Caco-2 (cell line): ENCODE data around the gene NEK11. TPM values are rescaled to one million over a fixed set of nuclear protein-coding genes. Genes with fewer than 3 reads are reported as not detected.

Experiments
- BruUV-seq: library from RNA; stranded (reverse); fragments of 400-500 nt; replicated peaks from 2 replicates; lab custom pipeline; 2021; lab: Mats Ljungman, UMichigan
- CTCF ChIA-PET: fragments of 300-600 bp; sonication (Branson Sonifier 250); formaldehyde crosslinking; loops from one replicate; lab custom pipeline; 2022; ENCODE audit warnings: antibody characterized with exemption; lab: Charles Lee
- POLR2A ChIA-PET: fragments of 300-600 bp; sonication (Branson Sonifier 250); formaldehyde crosslinking; loops from one replicate; lab custom pipeline; 2022; ENCODE audit warnings: antibody characterized with exemption; lab: Charles Lee
- DNase-seq, 2 experiments: peaks; one replicate each; pipeline versions ENCODE4 v3.0.0 to v3.0.0-alpha.2; 2020 to 2022
- H3K27me3 ChIP-seq: replicated peaks from 2 replicates; pipeline ENCODE4 v1.6.0; 2011; ENCODE audit warnings: low read length; ENCODE audit not compliant: control insufficient read depth, insufficient read depth
- H3K36me3 ChIP-seq: 2 replicates; pipeline ENCODE4 v1.5.1; 2011; ENCODE audit warnings: low read length; ENCODE audit not compliant: control insufficient read depth, insufficient read depth
- H3K4me1 ChIP-seq: fragments of 250-450 bp; sonication (Bioruptor Pico); 2 replicates; pipeline ENCODE4 v1.5.1; 2020; ENCODE audit warnings: mild to moderate bottlenecking
- H3K4me3 ChIP-seq: 2 replicates; pipeline ENCODE4 v1.5.1; 2011; ENCODE audit warnings: low read depth, mild to moderate bottlenecking, control low read depth, low read length
- H3K9me3 ChIP-seq: fragments of 250-450 bp; sonication (Bioruptor Pico); 2 replicates; pipeline ENCODE4 v1.5.1; 2020; ENCODE audit warnings: mild to moderate bottlenecking, moderate library complexity
- H3K27ac Mint-ChIP-seq: one replicate; pipeline ENCODE4 v1.8.0; 2022; ENCODE audit warnings: mixed read lengths; ENCODE audit not compliant: unreplicated experiment
- H3K27me3 Mint-ChIP-seq: one replicate; pipeline ENCODE4 v1.8.0; 2022; ENCODE audit warnings: mixed read lengths; ENCODE audit not compliant: insufficient read depth, unreplicated experiment
- H3K36me3 Mint-ChIP-seq: one replicate; pipeline ENCODE4 v1.8.0; 2022; ENCODE audit warnings: mild to moderate bottlenecking, mixed read lengths; ENCODE audit not compliant: insufficient read depth, unreplicated experiment
- H3K4me1 Mint-ChIP-seq: one replicate; pipeline ENCODE4 v1.8.0; 2022; ENCODE audit warnings: low read depth, mixed read lengths; ENCODE audit not compliant: unreplicated experiment
- H3K4me3 Mint-ChIP-seq: one replicate; pipeline ENCODE4 v1.8.0; 2022; ENCODE audit warnings: mild to moderate bottlenecking, moderate library complexity, mixed read lengths; ENCODE audit not compliant: unreplicated experiment
- H3K9me3 Mint-ChIP-seq: one replicate; pipeline ENCODE4 v1.8.0; 2022; ENCODE audit warnings: mixed read lengths; ENCODE audit not compliant: unreplicated experiment
- intact Hi-C: fragments of 100-400 bp; cut with micrococcal nuclease; formaldehyde crosslinking; loops from one replicate; pipeline ENCODE4 v1.10.0; 2022; ENCODE audit not compliant: unreplicated experiment
- total RNA-seq: library from RNA; stranded (reverse); gene quantifications from 2 replicates; pipeline ENCODE4 v1.2.3, GENCODE V29; 2022
- TF ChIP-seq, protein P1 (sequence below), 2 experiments: fragments of 200-600 bp in 1 of 2; IDR thresholded peaks; 1 replicate in 1 of 2; 2 replicates in 1 of 2; pipeline versions ENCODE4 v1.5.1 to v1.8.0; 2011 to 2022; ENCODE audit warnings: antibody characterized with exemption in 1 of 2, control low read depth in 1 of 2, inconsistent platforms in 1 of 2, low read depth in 1 of 2, low read length in 1 of 2, mild to moderate bottlenecking in 1 of 2, moderate library complexity in 1 of 2; ENCODE audit not compliant: insufficient read depth in 1 of 2, severe bottlenecking in 1 of 2, unreplicated experiment in 1 of 2

The NEK11 gene
- total RNA-seq, 1 experiment from 2014 or later: 4.4 TPM

DNA sequence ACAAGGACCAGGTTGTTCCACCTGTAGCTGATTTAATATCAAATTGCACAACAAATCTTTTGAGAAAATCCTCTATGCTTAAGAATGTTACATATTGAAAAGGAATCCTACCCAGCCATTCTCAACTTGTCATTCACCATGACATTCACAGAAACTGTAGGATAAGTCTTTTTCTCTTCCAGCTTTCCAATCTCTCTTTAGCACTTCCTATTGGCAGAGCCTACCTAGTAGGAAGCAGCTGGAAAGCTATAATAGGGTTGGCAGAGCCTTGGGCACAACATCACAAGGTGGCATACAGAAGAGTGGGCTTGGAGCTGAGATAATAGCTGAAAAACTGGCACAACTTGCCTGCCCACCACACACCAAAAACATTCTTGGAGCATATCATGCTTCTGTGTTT is 287.6 kb downstream of the NEK11 start:
- DNase-seq: no peak
- Mint-ChIP-seq H3K36me3 (no peaks in the 10 kb centered on the region), H3K4me3 (no peak overlapping the region), H3K27me3 (peaks cover 15% of the 10 kb centered on the region), H3K4me1 (no peaks in the 10 kb centered on the region), H3K27ac (no peak overlapping the region), H3K9me3 (no peaks in the 10 kb centered on the region)
- no peaks in the 10 kb centered on the region for H3K4me1 ChIP-seq
- POLR2A ChIA-PET: no interaction called here
- H3K9me3 ChIP-seq: no peaks in the 10 kb centered on the region
- no TSS peak for BruUV-seq
- no peaks in the 10 kb centered on the region for H3K27me3 ChIP-seq
- no peaks in the 10 kb centered on the region for H3K36me3 ChIP-seq
- CTCF ChIA-PET: no interaction called here
- no peak overlapping the region for H3K4me3 ChIP-seq
- intact Hi-C loops: no loop called here
- TF ChIP-seq, protein P1, sequence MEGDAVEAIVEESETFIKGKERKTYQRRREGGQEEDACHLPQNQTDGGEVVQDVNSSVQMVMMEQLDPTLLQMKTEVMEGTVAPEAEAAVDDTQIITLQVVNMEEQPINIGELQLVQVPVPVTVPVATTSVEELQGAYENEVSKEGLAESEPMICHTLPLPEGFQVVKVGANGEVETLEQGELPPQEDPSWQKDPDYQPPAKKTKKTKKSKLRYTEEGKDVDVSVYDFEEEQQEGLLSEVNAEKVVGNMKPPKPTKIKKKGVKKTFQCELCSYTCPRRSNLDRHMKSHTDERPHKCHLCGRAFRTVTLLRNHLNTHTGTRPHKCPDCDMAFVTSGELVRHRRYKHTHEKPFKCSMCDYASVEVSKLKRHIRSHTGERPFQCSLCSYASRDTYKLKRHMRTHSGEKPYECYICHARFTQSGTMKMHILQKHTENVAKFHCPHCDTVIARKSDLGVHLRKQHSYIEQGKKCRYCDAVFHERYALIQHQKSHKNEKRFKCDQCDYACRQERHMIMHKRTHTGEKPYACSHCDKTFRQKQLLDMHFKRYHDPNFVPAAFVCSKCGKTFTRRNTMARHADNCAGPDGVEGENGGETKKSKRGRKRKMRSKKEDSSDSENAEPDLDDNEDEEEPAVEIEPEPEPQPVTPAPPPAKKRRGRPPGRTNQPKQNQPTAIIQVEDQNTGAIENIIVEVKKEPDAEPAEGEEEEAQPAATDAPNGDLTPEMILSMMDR (IDR thresholded peaks at IDR 0.05; ENCODE audit: insufficient read depth in 1 of 2, low read depth in 1 of 2, low read length in 1 of 2, severe bottlenecking in 1 of 2, unreplicated experiment in 1 of 2): no peak

DNA sequence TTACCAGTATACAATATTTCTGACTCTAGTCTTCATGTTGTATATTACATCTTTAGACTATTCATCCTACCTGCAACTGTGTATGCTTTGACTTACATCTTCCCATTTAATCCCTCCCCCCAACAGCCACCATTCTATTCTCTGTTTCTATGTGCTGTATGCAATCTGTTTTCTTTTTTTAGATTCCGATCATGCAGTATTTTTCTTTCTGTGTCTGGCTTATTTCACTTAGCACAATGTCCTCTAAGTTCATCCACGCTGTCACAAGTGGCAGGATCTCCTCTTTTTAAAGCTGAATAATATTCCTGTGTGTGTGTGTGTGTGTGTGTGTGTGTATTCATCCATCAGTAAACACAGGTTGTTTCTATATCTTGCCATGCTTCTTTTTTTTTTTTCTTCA is 288.5 kb downstream of the NEK11 start:
- Histone ChIP-seq H3K9me3 (no peaks in the 10 kb centered on the region), H3K27me3 (no peaks in the 10 kb centered on the region), H3K4me1 (no peaks in the 10 kb centered on the region), H3K36me3 (no peaks in the 10 kb centered on the region), H3K4me3 (no peak overlapping the region)
- CTCF ChIA-PET: no interaction called here
- Mint-ChIP-seq H3K4me3 (no peak overlapping the region), H3K4me1 (no peaks in the 10 kb centered on the region), H3K27me3 (peaks cover 15% of the 10 kb centered on the region), H3K36me3 (no peaks in the 10 kb centered on the region), H3K9me3 (no peaks in the 10 kb centered on the region), H3K27ac (no peak overlapping the region)
- no peak for DNase-seq
- intact Hi-C loops: no loop called here
- BruUV-seq: no TSS peak
- TF ChIP-seq, protein P1 (IDR thresholded peaks at IDR 0.05; ENCODE audit: insufficient read depth in 1 of 2, low read depth in 1 of 2, low read length in 1 of 2, severe bottlenecking in 1 of 2, unreplicated experiment in 1 of 2): no peak
- POLR2A ChIA-PET: no interaction called here

DNA sequence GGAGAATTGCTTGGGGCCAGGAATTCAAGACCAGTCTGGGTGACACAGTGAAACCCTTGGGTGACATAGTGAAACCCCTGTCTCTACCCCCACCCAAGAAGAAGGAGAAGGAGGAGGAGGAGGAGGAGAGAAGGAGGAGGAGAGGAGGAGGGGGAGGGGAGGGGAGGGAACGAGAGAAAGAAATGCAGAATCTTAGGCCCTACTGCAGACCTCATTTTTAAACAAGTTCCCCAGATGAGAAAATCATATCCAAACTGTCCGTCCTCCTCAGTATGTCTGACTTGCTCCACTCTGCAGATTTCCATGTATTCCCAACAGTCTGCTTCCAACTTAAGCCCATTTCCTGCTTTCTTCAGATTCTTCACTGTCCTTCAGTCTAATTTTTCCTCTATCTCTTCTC is 291.0 kb downstream of the NEK11 start:
- H3K4me1 Mint-ChIP-seq: no peaks in the 10 kb centered on the region
- Histone ChIP-seq H3K36me3 (no peaks in the 10 kb centered on the region), H3K27me3 (no peaks in the 10 kb centered on the region), H3K4me3 (no peak overlapping the region), H3K4me1 (no peaks in the 10 kb centered on the region), H3K9me3 (no peaks in the 10 kb centered on the region)
- ChIA-PET CTCF (no interaction called here), POLR2A (no interaction called here)
- no TSS peak for BruUV-seq
- intact Hi-C loops: no loop called here
- H3K27me3 Mint-ChIP-seq: peaks cover 15% of the 10 kb centered on the region
- H3K4me3 Mint-ChIP-seq: no peak overlapping the region
- no peaks in the 10 kb centered on the region for H3K36me3 Mint-ChIP-seq
- DNase-seq: no peak
- TF ChIP-seq, protein P1 (IDR thresholded peaks at IDR 0.05; ENCODE audit: insufficient read depth in 1 of 2, low read depth in 1 of 2, low read length in 1 of 2, severe bottlenecking in 1 of 2, unreplicated experiment in 1 of 2): no peak
- H3K9me3 Mint-ChIP-seq: no peaks in the 10 kb centered on the region
- no peak overlapping the region for H3K27ac Mint-ChIP-seq
